ENCODE results near the gene SEPHS1. TPM values are rescaled to one million over a fixed set of nuclear protein-coding genes. Genes with fewer than 3 reads are reported as not detected.

SEPHS1 gene
- polyA plus RNA-seq, 1 of the 3 experiments (the other 2 are of a cell fraction), result 64.8 TPM

DNA sequence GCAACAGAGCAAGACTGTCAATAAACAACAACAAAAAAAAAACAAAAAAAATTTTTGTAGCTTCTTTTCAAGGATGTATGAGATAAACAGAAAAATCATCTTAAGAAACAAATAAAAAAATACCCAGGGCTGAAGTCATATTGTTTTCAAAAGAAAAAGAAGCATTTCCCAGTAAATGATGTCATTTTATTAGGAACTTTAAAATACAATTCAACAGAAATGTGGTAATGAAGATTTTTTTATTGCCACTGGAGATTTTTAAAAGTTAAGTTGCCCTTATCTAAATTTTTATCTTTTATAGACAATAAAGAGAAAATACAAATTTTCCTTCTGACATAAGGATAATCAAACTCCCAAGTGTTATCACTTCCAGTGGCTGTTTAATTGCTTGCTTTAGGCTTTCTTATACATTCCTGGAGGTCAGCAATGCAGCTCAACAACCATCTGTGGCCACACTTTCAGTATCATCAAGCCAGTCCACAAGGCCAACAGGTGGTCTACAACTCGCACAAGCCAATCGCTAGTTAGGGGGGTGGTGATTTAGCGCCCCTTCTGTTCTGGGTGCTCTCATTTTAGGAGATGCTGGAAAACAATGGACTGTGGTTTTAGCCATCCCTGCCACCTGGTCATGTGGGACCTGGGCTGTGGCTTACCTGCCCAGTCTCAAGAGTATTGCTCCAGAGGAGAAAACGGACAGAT is 10.8 kb downstream of the SEPHS1 start:
- Histone ChIP-seq H3K79me2 (ENCODE audit: insufficient read depth) (peaks cover 59% of the 10 kb centered on the region), H3K27ac (ENCODE audit: low read depth in 2 of 2, low read length in 1 of 2) (peak overlapping the region in 1 of 2 experiments; percentile 69; a peak in 2 of 4 replicates), H3K9me2 (no peaks in the 10 kb centered on the region), H3K36me3 (replicated peaks in 1 of 2; ENCODE audit: control insufficient read depth in 1 of 2, insufficient read depth in 2 of 2, low read length in 1 of 2) (peaks cover 9 to 22% of the 10 kb centered on the region in 2 experiments), H3K9ac (no peak overlapping the region), H2AFZ (ENCODE audit: low read depth) (no peak overlapping the region), H3K4me1 (ENCODE audit: control insufficient read depth in 1 of 2, insufficient read depth in 2 of 2, low read depth in 1 of 2, low read length in 1 of 2) (peaks cover 16 to 33% of the 10 kb centered on the region in 2 experiments; a peak in 2 of 4 replicates), H3K4me3 (ENCODE audit: low read depth in 2 of 2, low read length in 1 of 2) (no peak overlapping the region), H4K20me1 (ENCODE audit: insufficient read depth) (no peaks in the 10 kb centered on the region), H3K27me3 (ENCODE audit: insufficient read depth) (no peaks in the 10 kb centered on the region), H3K9me3 (no peaks in the 10 kb centered on the region), H3F3A (replicated peaks; ENCODE audit: insufficient read depth) (peaks cover 3% of the 10 kb centered on the region), H3K4me2 (no peak overlapping the region)
- WGBS (ENCODE audit: low lambda C conversion rate), result 95% methylated on average over 4 of the region's 4 CpGs
- no peak for DNase-seq
- ChIA-PET CTCF (interaction anchor here (1.7 kb wide), 1 partner anchor 35 kb away, joined by 6 read pairs; no protein-coding TSS in a partner anchor), POLR2A (interaction anchor here (0.6 kb wide), 1 partner anchor 11 kb away, joined by 3 read pairs; no protein-coding TSS in a partner anchor)
- no peak for TF ChIP-seq FOSL2 (IDR thresholded peaks at IDR 0.05; ENCODE audit: borderline replicate concordance, low read depth)

DNA sequence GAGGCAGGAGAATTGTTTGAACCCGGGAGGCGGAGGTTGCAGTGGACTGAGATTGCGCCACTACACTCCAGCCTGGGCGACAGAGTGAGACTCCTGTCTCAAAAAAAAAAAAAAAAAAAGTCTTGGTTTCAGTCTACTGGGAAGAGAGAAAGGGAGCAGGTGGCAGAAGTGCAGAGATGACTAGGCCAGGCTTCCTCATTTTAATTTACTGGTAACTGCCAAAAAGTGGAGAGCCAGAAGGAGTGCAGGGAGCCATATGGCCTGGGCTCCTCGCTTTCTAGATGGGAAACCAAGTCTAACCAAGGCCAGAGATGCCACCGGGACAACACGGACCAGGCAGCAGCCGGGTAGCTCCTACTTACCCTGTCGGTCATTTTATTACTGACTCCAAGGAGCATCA is 12.2 kb downstream of the SEPHS1 start:
- Histone ChIP-seq H3F3A (replicated peaks; ENCODE audit: insufficient read depth) (peaks cover 3% of the 10 kb centered on the region), H3K4me2 (no peak overlapping the region), H3K9ac (no peak overlapping the region), H3K4me3 (ENCODE audit: low read depth in 2 of 2, low read length in 1 of 2) (no peak overlapping the region), H3K9me3 (no peaks in the 10 kb centered on the region), H3K27me3 (ENCODE audit: insufficient read depth) (no peaks in the 10 kb centered on the region), H3K36me3 (replicated peaks in 1 of 2; ENCODE audit: control insufficient read depth in 1 of 2, insufficient read depth in 2 of 2, low read length in 1 of 2) (peaks cover 15 to 22% of the 10 kb centered on the region in 2 experiments), H4K20me1 (ENCODE audit: insufficient read depth) (no peaks in the 10 kb centered on the region), H3K27ac (ENCODE audit: low read depth in 2 of 2, low read length in 1 of 2) (no peak overlapping the region), H3K4me1 (ENCODE audit: control insufficient read depth in 1 of 2, insufficient read depth in 2 of 2, low read depth in 1 of 2, low read length in 1 of 2) (peaks cover 16 to 30% of the 10 kb centered on the region in 2 experiments; a peak in 2 of 4 replicates), H3K79me2 (ENCODE audit: insufficient read depth) (peaks cover 45% of the 10 kb centered on the region), H3K9me2 (no peaks in the 10 kb centered on the region), H2AFZ (ENCODE audit: low read depth) (no peak overlapping the region)
- ChIA-PET POLR2A (no interaction called here), CTCF (interaction anchor here (0.5 to 1.7 kb wide), 2 partner anchors 34 to 130 kb away, joined by 3 to 6 read pairs; no protein-coding TSS in a partner anchor)
- 97% methylated on average over 9 of the region's 9 CpGs for WGBS (ENCODE audit: low lambda C conversion rate)
- no peak for DNase-seq
- TF ChIP-seq, protein P1, sequence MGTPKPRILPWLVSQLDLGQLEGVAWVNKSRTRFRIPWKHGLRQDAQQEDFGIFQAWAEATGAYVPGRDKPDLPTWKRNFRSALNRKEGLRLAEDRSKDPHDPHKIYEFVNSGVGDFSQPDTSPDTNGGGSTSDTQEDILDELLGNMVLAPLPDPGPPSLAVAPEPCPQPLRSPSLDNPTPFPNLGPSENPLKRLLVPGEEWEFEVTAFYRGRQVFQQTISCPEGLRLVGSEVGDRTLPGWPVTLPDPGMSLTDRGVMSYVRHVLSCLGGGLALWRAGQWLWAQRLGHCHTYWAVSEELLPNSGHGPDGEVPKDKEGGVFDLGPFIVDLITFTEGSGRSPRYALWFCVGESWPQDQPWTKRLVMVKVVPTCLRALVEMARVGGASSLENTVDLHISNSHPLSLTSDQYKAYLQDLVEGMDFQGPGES (IDR thresholded peaks at IDR 0.05; ENCODE audit: low read depth, low read length), result no peak
- no peak for TF ChIP-seq SIN3A (IDR thresholded peaks at IDR 0.05; ENCODE audit: borderline replicate concordance, low read depth, low read length)
- TF ChIP-seq, protein P2, sequence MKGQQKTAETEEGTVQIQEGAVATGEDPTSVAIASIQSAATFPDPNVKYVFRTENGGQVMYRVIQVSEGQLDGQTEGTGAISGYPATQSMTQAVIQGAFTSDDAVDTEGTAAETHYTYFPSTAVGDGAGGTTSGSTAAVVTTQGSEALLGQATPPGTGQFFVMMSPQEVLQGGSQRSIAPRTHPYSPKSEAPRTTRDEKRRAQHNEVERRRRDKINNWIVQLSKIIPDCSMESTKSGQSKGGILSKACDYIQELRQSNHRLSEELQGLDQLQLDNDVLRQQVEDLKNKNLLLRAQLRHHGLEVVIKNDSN (IDR thresholded peaks at IDR 0.05; ENCODE audit: borderline replicate concordance, low read depth), result no peak
- TF ChIP-seq EZH2phosphoT487 (IDR thresholded peaks at IDR 0.05; ENCODE audit: borderline replicate concordance, low read depth), result no peak
- TF ChIP-seq TAF1 (IDR thresholded peaks at IDR 0.05; ENCODE audit: borderline replicate concordance, low read depth, low read length), result no peak
- TF ChIP-seq JUND (IDR thresholded peaks at IDR 0.05), result no peak
- TF ChIP-seq YY1 (IDR thresholded peaks at IDR 0.05; ENCODE audit: low read depth), result no peak
- TF ChIP-seq NRF1 (IDR thresholded peaks at IDR 0.05; ENCODE audit: low read depth, low read length), result no peak
- TF ChIP-seq POLR2AphosphoS5 (IDR thresholded peaks at IDR 0.05; ENCODE audit: low read depth, low read length), result no peak
- no peak for TF ChIP-seq RXRA (IDR thresholded peaks at IDR 0.05; ENCODE audit: borderline replicate concordance, low read depth)
- TF ChIP-seq, protein P3, sequence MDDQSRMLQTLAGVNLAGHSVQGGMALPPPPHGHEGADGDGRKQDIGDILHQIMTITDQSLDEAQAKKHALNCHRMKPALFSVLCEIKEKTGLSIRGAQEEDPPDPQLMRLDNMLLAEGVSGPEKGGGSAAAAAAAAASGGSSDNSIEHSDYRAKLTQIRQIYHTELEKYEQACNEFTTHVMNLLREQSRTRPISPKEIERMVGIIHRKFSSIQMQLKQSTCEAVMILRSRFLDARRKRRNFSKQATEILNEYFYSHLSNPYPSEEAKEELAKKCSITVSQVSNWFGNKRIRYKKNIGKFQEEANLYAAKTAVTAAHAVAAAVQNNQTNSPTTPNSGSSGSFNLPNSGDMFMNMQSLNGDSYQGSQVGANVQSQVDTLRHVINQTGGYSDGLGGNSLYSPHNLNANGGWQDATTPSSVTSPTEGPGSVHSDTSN (IDR thresholded peaks at IDR 0.05), result no peak
- TF ChIP-seq CHD2 (IDR thresholded peaks at IDR 0.05; ENCODE audit: low read length, partially characterized antibody), result no peak

All from SK-N-SH (cell line).